MCF 10A (cell line): Measurements from ENCODE around the gene CRISP1. TPM values are rescaled to one million over a fixed set of nuclear protein-coding genes. Genes with fewer than 3 reads are reported as not detected.

Source experiments
- BruUV-seq: library from RNA; stranded (reverse); fragments of 400-500 nt; replicated peaks from 2 replicates; lab custom pipeline; 2021; lab: Mats Ljungman, UMichigan
- CTCF ChIA-PET: fragments of 300-600 bp; sonication (Branson Sonifier 250); formaldehyde crosslinking; extraction: SDS; loops from one replicate; lab custom pipeline; 2021; ENCODE audit warnings: antibody characterized with exemption, inconsistent platforms; lab: Yijun Ruan, JAX
- POLR2A ChIA-PET: fragments of 300-600, 350-650 bp; sonication (Branson Sonifier 250); formaldehyde crosslinking; extraction: SDS; loops from one replicate; lab custom pipeline; 2020; ENCODE audit warnings: antibody characterized with exemption, inconsistent platforms; lab: Yijun Ruan, JAX
- DNase-seq: peaks from one replicate; pipeline ENCODE4 v3.0.0-alpha.2; 2018; ENCODE audit not compliant: unreplicated experiment
- H3K27ac Mint-ChIP-seq: one replicate; pipeline ENCODE4 v1.8.0; 2022; ENCODE audit warnings: mild to moderate bottlenecking, low read depth, mixed read lengths; ENCODE audit not compliant: unreplicated experiment
- H3K27me3 Mint-ChIP-seq: one replicate; pipeline ENCODE4 v1.8.0; 2022; ENCODE audit warnings: mixed read lengths; ENCODE audit not compliant: insufficient read depth, unreplicated experiment
- H3K36me3 Mint-ChIP-seq: one replicate; pipeline ENCODE4 v1.8.0; 2022; ENCODE audit warnings: mild to moderate bottlenecking, moderate library complexity, mixed read lengths; ENCODE audit not compliant: insufficient read depth, unreplicated experiment
- H3K4me1 Mint-ChIP-seq: one replicate; pipeline ENCODE4 v1.8.0; 2022; ENCODE audit warnings: mixed read lengths; ENCODE audit not compliant: insufficient read depth, unreplicated experiment
- H3K4me3 Mint-ChIP-seq: one replicate; pipeline ENCODE4 v1.8.0; 2022; ENCODE audit warnings: mild to moderate bottlenecking, moderate library complexity, mixed read lengths; ENCODE audit not compliant: unreplicated experiment
- H3K9me3 Mint-ChIP-seq: one replicate; pipeline ENCODE4 v1.8.0; 2022; ENCODE audit warnings: mixed read lengths; ENCODE audit not compliant: unreplicated experiment
- intact Hi-C: fragments of 100-400 bp; cut with micrococcal nuclease; formaldehyde crosslinking; loops from 2 replicates; pipeline ENCODE4 v1.14.1; 2022
- total RNA-seq: library from RNA; stranded (reverse); gene quantifications from 2 replicates; pipeline ENCODE4 v1.2.3, GENCODE V29; 2022
- TF ChIP-seq, protein P1 (sequence below): fragments of 200-600 bp; IDR thresholded peaks from one replicate; pipeline ENCODE4 v1.8.0; 2022; ENCODE audit warnings: antibody characterized with exemption, mild to moderate bottlenecking; ENCODE audit not compliant: unreplicated experiment

CRISP1 gene
- total RNA-seq, 1 experiment from 2014 or later = not detected

GRCh38 chr6:49839162-49839561 lies 27.2 kb downstream of the CRISP1 start:
- Mint-ChIP-seq H3K4me1 (no peaks in the 10 kb centered on the region), H3K9me3 (no peaks in the 10 kb centered on the region), H3K36me3 (no peaks in the 10 kb centered on the region), H3K27me3 (peaks cover 66% of the 10 kb centered on the region), H3K4me3 (no peak overlapping the region), H3K27ac (no peak overlapping the region)
- intact Hi-C loops = no loop called here
- ChIA-PET CTCF (interaction anchor here (0.7 to 1.4 kb wide), 2 partner anchors 10 to 208 kb away, joined by 3 to 4 read pairs; no protein-coding TSS in a partner anchor), POLR2A (no interaction called here)
- BruUV-seq = no TSS peak
- TF ChIP-seq, protein P1, sequence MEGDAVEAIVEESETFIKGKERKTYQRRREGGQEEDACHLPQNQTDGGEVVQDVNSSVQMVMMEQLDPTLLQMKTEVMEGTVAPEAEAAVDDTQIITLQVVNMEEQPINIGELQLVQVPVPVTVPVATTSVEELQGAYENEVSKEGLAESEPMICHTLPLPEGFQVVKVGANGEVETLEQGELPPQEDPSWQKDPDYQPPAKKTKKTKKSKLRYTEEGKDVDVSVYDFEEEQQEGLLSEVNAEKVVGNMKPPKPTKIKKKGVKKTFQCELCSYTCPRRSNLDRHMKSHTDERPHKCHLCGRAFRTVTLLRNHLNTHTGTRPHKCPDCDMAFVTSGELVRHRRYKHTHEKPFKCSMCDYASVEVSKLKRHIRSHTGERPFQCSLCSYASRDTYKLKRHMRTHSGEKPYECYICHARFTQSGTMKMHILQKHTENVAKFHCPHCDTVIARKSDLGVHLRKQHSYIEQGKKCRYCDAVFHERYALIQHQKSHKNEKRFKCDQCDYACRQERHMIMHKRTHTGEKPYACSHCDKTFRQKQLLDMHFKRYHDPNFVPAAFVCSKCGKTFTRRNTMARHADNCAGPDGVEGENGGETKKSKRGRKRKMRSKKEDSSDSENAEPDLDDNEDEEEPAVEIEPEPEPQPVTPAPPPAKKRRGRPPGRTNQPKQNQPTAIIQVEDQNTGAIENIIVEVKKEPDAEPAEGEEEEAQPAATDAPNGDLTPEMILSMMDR = no peak
- DNase-seq = no peak

GRCh38 chr6:49835140-49835539 lies 31.2 kb downstream of the CRISP1 start:
- H3K27ac Mint-ChIP-seq = no peak overlapping the region
- peaks cover 45% of the 10 kb centered on the region for H3K27me3 Mint-ChIP-seq
- ChIA-PET POLR2A (no interaction called here), CTCF (interaction anchor here (0.9 kb wide), 1 partner anchor 229 kb away, joined by 3 read pairs; no protein-coding TSS in a partner anchor)
- DNase-seq = no peak
- TF ChIP-seq, protein P1 = no peak
- no peak overlapping the region for H3K4me3 Mint-ChIP-seq
- H3K36me3 Mint-ChIP-seq = no peaks in the 10 kb centered on the region
- no TSS peak for BruUV-seq
- intact Hi-C loops = no loop called here
- no peaks in the 10 kb centered on the region for H3K9me3 Mint-ChIP-seq
- no peaks in the 10 kb centered on the region for H3K4me1 Mint-ChIP-seq

- Mint-ChIP-seq H3K27me3 (peaks cover 53% of the 10 kb centered on the region), H3K4me3 (no peak overlapping the region), H3K9me3 (no peaks in the 10 kb centered on the region), H3K4me1 (no peaks in the 10 kb centered on the region), H3K27ac (no peak overlapping the region), H3K36me3 (no peaks in the 10 kb centered on the region)
- POLR2A ChIA-PET = no interaction called here
- no peak for DNase-seq
- TF ChIP-seq, protein P1 = no peak
- intact Hi-C loops = no loop called here
- CTCF ChIA-PET = no interaction called here
- BruUV-seq = no TSS peak
Measured at GRCh38 chr6:49833386-49833785, 32.9 kb downstream of the CRISP1 start.

- Mint-ChIP-seq H3K9me3 (no peaks in the 10 kb centered on the region), H3K27me3 (peaks cover 76% of the 10 kb centered on the region), H3K4me1 (no peaks in the 10 kb centered on the region), H3K4me3 (no peak overlapping the region), H3K27ac (no peak overlapping the region), H3K36me3 (no peaks in the 10 kb centered on the region)
- no TSS peak for BruUV-seq
- no peak for DNase-seq
- CTCF ChIA-PET = no interaction called here
- TF ChIP-seq, protein P1 = no peak
- intact Hi-C loops = no loop called here
- POLR2A ChIA-PET = no interaction called here
Measured at GRCh38 chr6:49826743-49827406, 39.5 kb downstream of the CRISP1 start.
